Astrocyte of the hippocampus (primary cell): ENCODE results near the gene METRN.
A peak's percentile ranks its signal among the peaks of the same experiment; 100 is the strongest.

Source experiments
- DNase-seq: peaks from one replicate; pipeline ENCODE4 v3.0.0; 2011; ENCODE audit warnings: low read depth, low spot score

The METRN gene

DNA sequence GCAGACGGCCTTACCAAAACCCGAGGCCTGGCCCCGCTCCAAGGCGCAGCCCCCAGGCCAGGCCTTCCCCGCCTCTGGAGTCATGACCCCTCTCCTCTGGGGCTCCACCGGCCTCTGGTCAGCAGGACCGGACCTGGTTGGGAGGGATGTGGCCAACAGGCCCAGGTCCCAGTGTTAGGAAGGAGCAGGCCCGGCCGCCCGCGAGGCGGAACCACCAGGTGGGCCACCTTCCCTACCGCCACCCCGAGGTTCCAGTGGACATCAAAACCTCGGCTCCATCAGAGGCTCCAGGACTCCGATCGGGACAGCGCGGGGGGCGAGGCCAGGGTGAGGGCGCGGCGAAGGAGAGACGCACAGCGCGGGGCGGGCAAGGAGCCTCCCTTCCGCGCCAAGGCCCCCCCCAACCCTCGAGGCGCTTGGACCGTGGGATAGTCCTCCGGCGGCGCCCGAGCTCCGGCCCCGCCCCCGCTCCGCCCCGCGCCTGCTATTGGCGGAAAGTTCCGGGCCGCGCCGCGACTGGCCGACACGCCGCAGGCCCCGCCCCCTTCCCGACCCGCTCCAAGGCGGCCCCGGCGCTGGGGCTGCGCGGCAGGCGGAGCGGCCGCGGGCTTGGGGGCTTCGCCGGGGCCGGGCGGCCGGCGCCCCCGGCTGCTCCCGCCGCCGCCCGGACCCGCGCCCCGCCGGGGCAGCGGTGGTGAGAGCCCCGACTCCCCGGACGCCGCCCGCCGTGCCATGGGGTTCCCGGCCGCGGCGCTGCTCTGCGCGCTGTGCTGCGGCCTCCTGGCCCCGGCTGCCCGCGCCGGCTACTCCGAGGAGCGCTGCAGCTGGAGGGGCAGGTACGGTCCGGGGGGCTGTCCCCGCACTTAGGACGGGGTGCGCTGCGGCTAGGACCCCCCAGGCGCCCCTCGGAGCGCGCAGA is at the start of gene METRN:
Gene METRN (plus strand): TSS at position 561 of the 919 bp plus-strand sequence. CDS start 172 bp downstream, at position 733.
- DNase-seq = peak; percentile 97

DNA sequence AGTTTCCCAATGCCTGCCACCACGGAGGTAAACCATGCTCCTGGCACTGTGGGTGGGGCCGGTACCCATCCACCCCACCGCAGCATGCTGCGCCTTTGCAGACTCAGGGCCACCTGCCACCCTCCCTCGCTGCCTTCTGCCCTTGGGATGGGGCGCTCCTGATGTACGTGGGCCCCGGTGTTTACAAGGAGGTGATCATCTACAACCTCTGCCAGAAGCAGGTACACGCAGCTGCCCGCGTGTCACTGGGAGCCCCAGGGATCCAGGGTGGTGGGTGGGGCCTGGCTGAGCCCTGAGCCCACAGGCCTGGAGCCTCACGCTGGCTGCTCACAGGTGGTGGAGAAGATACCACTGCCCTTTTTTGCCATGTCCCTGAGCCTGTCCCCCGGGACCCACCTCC is 48.3 kb upstream of the METRN start:
- DNase-seq = no peak

- no peak for DNase-seq
Observed at GRCh38 chr16:667113-667779, 47.7 kb upstream of the METRN start.

DNA sequence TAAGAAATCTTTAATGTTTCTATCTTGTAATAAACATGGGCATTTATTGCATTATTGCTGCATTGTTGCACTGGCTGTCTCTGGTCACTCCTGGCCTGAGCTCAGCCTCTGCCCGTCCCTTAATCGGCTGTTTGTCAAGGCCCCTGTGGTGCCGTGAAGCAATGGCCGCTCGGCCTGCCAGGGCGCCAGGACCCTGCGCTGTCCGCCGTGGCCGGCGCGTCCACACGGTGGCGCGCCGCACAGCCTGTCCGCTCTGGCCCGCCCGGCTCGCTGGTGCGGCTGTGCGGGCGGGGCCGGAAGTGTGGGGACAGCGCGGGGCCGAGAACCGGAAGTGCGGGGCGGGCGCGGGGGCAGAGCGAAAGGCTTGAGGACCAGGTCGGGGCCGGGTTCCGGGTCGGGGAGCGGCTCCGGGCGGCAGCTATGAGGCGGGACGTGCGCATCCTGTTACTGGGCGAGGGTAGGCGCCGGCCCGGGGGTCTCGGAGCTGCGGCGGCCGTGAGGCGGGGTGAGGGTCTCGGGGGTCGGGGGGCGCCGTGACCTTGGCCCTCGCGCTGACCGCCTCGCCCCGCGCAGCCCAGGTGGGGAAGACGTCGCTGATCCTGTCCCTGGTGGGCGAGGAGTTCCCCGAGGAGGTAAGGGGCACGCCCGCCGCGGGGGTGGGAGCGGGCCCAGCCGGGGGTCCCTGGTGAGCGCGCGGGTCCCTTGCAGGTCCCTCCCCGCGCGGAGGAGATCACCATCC is 47.0 kb upstream of the METRN start, which contains the start of gene RHOT2:
Gene RHOT2 (plus strand): TSS at position 353 of the 739 bp plus-strand sequence. CDS start 68 bp downstream, at position 421.
- peak; percentile 98 for DNase-seq

DNA sequence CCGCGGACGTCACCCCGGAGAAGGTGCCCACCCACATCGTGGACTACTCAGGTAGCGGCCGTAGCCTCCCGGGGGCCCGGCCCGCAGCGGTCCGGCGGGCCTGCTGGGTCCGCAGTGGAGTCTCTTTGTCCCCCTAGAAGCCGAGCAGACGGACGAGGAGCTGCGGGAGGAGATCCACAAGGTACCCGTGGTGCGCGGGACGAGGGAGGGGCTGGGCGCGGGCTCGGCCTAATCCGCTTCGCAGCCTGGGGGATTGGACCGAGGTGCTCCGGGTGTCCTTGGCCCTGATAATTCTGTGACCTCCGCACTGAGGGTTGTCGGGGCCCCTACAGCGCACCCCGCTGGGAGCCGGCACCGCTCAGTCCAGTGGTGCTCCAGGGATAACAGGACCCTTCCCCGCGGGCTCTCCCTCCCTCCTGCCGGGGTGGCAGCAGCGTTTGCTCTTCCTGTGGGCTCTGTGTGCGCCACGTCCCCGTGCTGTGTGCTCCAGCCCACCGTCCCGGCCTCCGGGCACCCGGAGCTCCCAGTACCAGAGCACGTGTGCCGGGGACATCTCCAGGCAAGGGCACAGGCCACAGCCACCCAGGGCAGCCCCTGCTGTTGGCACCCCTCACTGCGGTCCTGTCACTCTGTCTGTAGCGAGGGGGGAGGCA is 46.3 kb upstream of the METRN start:
- DNase-seq = peak; percentile 51

DNA sequence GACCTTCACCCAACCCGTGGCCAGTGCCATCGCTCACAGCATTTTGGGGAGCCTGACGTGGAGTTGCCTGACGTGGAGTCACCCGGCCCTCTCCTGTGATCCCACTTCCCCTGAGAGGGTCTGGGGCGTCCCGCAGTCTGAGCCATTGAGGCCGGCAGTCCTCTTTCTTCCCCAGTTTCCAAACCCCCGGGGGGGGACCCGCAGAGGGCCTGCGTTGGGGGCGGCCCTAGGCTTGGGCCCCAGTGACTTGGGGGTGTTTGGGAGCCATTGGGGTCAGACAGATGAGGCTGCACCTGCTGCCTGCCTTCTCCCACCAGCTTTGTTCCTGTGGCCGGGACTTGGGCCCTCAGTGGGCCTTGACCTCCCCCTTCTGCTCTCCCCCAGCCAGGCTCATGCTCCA is 45.3 kb upstream of the METRN start:
- DNase-seq = no peak

DNA sequence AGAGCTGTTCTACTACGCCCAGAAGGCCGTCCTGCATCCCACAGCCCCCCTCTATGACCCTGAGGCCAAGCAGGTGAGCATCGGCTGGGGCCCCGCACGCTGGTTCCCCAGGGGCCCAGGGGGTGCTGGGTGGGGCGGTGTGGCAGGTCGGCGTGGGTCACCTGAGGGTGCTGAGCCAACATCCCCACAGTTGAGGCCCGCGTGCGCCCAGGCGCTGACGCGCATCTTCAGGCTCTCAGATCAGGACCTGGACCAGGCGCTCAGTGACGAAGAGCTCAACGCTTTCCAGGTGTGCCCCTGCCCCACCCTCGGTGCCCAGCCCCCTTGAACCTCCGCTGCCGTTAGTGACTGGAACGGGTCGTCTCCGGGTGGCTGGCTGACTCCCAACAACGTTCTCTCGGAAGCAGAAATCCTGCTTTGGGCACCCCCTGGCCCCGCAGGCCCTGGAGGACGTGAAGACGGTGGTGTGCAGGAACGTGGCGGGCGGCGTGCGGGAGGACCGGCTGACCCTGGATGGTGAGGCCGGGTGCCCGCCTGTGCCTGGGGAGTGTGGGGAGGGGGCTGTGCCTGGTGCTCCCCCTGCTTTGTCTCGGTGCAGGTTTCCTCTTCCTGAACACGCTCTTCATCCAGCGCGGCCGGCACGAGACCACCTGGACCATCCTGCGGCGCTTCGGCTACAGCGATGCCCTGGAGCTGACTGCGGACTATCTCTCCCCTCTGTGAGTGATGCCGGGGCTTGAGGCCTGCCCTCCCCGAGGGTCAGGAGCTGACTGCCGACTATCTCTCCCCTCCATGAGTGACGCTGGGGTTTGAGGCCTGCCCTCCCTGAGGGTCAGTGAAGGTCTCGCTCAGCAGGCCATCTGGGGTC is 44.2 kb upstream of the METRN start:
- DNase-seq = no peak

DNA sequence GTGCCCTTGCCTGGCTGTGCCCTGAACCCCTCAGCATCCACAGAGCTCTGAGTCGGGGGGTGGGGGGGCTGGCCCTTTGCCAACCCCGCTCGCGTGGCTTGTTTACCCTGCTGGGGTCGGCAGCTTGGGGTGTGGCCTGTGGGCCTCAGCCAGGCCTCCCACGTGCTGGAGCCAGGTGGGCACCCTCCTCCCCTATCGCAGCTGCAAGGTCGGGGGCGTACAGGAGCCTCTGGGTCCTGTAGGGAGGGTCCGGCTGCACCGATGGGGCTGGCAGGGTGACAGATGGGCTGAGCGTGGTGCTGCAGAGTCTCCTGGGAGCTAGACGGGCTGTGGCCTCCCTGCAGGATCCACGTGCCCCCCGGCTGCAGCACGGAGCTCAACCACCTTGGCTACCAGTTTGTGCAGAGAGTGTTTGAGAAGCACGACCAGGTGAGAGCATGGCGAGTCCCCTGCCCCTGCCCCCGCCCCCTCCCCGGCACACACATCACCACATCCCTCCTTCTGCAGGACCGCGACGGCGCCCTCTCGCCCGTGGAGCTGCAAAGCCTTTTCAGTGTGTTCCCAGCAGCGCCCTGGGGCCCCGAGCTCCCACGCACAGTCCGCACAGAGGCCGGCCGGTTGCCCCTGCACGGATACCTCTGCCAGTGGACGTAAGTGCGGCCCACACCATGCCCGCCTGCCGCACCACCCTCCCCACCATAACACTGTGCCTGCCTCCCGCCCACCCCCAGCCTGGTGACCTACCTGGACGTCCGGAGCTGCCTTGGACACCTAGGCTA is 43.4 kb upstream of the METRN start:
- no peak for DNase-seq

- DNase-seq = no peak
Observed at GRCh38 chr16:672371-672770, 42.5 kb upstream of the METRN start.

DNA sequence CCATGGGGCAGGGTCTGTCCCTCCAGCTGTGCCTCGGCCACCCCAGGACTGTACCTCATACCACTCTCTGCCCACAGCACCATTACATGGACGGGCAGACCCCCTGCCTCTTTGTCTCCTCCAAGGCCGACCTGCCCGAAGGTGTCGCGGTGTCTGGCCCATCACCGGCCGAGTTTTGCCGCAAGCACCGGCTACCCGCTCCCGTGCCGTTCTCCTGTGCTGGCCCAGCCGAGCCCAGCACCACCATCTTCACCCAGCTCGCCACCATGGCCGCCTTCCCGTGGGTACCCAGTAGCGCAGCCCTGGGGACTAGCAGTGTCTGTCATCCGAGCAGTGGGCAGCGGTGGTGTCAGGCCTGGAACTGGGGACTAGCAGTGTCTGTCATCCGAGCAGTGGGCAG is 42.1 kb upstream of the METRN start:
- no peak for DNase-seq

DNA sequence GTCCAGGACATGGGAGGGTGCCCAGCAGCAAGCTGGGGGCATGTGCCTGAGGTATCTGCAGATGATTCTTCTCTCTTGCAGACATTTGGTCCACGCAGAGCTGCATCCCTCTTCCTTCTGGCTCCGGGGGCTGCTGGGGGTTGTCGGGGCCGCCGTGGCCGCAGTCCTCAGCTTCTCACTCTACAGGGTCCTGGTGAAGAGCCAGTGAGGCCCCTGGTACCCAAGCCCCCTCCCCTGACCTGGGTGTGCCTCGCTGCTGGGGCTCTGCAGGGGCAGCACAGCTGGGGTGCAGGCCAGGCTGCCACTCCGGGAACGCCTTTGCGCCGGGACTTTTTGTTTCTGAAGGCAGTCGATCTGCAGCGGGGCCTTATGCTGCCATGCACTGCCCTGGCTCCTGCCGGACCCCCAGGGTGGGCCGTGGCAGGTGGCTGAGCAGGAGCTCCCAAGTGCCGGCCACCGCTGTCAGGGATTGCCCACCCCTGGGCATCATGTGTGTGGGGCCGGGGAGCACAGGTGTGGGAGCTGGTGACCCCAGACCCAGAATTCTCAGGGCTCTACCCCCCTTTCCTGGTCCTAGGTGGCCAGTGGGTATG is 41.4 kb upstream of the METRN start:
- DNase-seq = no peak

- no peak for DNase-seq
Observed at GRCh38 chr16:674214-674881, 40.6 kb upstream of the METRN start.

DNA sequence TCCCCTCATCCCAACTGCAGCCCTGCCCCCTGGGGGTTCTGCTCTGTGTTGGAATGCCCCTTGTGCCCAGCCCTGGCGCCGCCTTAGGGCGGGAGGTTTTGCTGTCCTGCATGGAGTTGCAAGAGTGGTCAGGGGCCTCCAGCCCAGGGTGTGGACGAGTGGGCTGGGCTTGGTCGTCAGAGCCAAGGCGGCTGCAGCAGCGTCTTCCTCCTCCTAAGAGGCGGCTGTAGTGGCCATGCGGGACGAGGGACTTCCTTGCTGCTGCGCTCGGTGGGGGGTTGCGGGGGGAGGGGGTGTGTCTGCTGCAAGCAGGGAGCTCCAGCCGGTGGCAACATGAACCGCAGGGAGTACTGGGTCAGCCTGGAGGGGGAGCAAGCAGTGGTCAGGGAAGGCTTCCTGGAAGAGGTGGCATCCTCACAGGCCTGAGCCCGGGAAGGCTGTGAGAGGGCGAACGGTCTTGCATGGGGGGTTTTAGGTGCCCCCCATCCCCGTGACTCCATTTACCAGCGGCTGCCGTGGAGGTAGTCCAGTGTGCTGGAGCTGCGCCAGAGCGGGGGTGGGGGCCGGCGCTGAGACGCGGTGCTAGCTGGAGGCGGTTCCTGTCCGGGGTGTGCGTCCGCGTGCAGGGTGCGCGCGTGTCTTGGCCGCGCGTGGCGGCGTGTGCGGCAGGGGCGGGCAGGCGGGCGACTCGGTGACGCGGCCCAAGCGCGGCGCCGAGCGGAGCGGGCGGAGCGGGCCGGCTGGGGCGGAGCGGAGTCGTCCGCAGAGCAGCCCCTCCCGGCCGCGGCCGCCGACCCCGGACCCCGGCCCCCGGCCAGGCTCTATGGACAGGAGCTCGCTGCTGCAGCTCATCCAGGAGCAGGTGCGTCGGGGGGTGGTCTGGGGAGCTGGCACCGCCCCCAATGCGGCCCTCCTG is 39.7 kb upstream of the METRN start, which contains the start of gene RHBDL1:
Gene RHBDL1 (plus strand): TSS at position 704 of the 916 bp plus-strand sequence. CDS start 120 bp downstream, at position 824.
- DNase-seq = peak; percentile 48

DNA sequence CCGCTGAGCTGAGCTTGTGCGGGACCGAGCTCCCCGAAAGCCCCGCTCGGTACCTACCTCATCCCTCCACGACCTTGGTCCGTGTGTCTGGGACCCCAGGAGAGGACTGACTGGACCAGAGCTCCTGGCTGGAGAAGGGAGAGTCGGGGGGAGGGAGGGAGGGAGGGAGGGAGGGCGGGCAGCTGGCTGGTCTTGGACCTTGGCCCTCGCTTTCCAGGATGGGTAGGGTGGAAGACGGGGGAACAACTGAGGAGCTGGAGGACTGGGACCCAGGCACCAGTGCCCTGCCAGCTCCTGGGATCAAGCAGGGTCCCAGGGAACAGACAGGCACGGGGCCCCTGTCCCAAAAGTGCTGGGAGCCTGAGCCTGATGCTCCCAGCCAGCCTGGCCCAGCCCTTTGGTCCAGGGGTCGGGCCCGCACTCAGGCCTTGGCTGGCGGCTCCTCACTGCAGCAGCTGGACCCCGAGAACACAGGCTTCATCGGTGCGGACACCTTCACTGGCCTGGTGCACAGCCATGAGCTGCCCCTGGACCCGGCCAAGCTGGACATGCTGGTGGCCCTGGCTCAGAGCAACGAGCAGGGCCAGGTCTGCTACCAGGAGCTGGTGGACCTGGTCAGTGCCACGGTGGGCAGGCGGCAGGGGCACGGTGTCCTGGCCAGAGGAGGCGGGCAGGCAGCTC is 38.9 kb upstream of the METRN start:
- DNase-seq = no peak

GRCh38 chr16:676565-676902 is 38.4 kb upstream of the METRN start:
- no peak for DNase-seq

DNA sequence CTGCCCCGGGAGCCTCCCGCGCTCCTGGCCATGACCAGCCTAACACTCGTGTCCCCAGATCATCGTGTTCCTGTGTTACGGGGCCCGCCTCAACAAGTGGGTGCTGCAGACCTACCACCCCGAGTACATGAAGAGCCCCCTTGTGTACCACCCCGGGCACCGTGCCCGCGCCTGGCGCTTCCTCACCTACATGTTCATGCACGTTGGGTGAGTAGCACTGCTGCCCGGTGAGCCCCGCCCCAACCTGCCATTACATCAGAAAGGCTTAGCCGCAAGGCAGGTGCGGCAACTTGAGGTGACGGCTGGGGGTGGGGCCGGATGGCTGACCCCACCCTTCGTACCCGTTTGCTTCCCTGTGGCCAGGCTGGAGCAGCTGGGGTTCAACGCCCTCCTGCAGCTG is 38.0 kb upstream of the METRN start:
- no peak for DNase-seq
